ENCODE data around the gene C15orf40. TPM values are rescaled to one million over a fixed set of nuclear protein-coding genes. Genes with fewer than 3 reads are reported as not detected.

The C15orf40 gene
- total and polyA plus RNA-seq, 4 donors = 7.3 to 25.2 (median 11.3) TPM

- TF ChIP-seq ZBTB33 (IDR thresholded peaks at IDR 0.05) (no peak), FOXA2 (IDR thresholded peaks at IDR 0.05) (no peak), ATF3 (IDR thresholded peaks at IDR 0.05) (no peak), EGR1 (IDR thresholded peaks at IDR 0.05; ENCODE audit: low read depth in 2 of 2) (no peak)
These were observed 61.1 kb downstream of the C15orf40 start (continued) for GRCh38 chr15:82950295-82950694.

GRCh38 chr15:82946155-82946701, 65.2 kb downstream of the C15orf40 start:
- 47% methylated on average over 8 of the region's 8 CpGs for WGBS

More at GRCh38 chr15:82946155-82946701, 65.2 kb downstream of the C15orf40 start:
- no peak for DNase-seq (ENCODE audit: low spot score)
- no peaks in the 10 kb centered on the region for H3K36me3 ChIP-seq (ENCODE audit: control insufficient read depth in 4 of 4, insufficient read depth in 3 of 4, low read depth in 1 of 4, low read length in 3 of 4)
- H3K4me3 ChIP-seq (ENCODE audit: low read depth in 1 of 3, low read length in 3 of 3) = no peak overlapping the region
- H3K9ac ChIP-seq (ENCODE audit: low read depth in 1 of 2, low read length in 2 of 2) = no peak overlapping the region
- TF ChIP-seq FOXA2 (IDR thresholded peaks at IDR 0.05) = no peak
- no peak for TF ChIP-seq HNF4A (conservative IDR thresholded peaks at IDR 0.05)
- no peak for TF ChIP-seq YY1 (IDR thresholded peaks at IDR 0.05)
- no peak for TF ChIP-seq HNF4G (IDR thresholded peaks at IDR 0.05)
- TF ChIP-seq ATF3 (IDR thresholded peaks at IDR 0.05) = no peak
- TF ChIP-seq ZBTB33 (IDR thresholded peaks at IDR 0.05) = no peak
- no peak for TF ChIP-seq CTCF (IDR thresholded peaks at IDR 0.05; ENCODE audit: low read depth, low read length, missing input control)
- no peak for TF ChIP-seq JUND (IDR thresholded peaks at IDR 0.05)
- TF ChIP-seq REST (IDR thresholded peaks at IDR 0.05) = no peak
- no peak for TF ChIP-seq RAD21 (IDR thresholded peaks at IDR 0.05)
- no peak for TF ChIP-seq NR2F2 (IDR thresholded peaks at IDR 0.05)
- TF ChIP-seq GABPA (IDR thresholded peaks at IDR 0.05 in 1 of 2, conservative IDR thresholded peaks at IDR 0.05 in 1 of 2) = no peak
- no peak for TF ChIP-seq TAF1 (conservative IDR thresholded peaks at IDR 0.05)
- TF ChIP-seq EGR1 (IDR thresholded peaks at IDR 0.05; ENCODE audit: low read depth in 2 of 2) = no peak
- TF ChIP-seq RXRA (IDR thresholded peaks at IDR 0.05) = no peak
- no peak for TF ChIP-seq MAX (IDR thresholded peaks at IDR 0.05)
- no peak for TF ChIP-seq SP1 (IDR thresholded peaks at IDR 0.05)
- no peak for TF ChIP-seq FOXA1 (IDR thresholded peaks at IDR 0.05)
- no peaks in the 10 kb centered on the region for H3K9me3 ChIP-seq (ENCODE audit: control insufficient read depth in 4 of 4, low read length in 3 of 4)
- peaks cover 0 to 54% (median 18%) of the 10 kb centered on the region in 4 donors for H3K4me1 ChIP-seq (ENCODE audit: control insufficient read depth in 4 of 4, insufficient read depth in 4 of 4, low read length in 3 of 4)
- H3K27me3 ChIP-seq (ENCODE audit: control insufficient read depth in 4 of 4, insufficient read depth in 4 of 4, low read length in 3 of 4) = no peaks in the 10 kb centered on the region
- H3K27ac ChIP-seq (ENCODE audit: low read depth in 1 of 2, low read length in 2 of 2) = no peak overlapping the region

All from liver (tissue), 9 donors.